Activated CD4-positive, alpha-beta T cell treated with anti-CD3 and anti-CD28 coated beads, Interleukin-2, amount 10 ng/mL, durations not matched to agents 7 days and 5 days (primary cell): Measurements from ENCODE around the gene SPDL1. TPM values are rescaled to one million over a fixed set of nuclear protein-coding genes. Genes with fewer than 3 reads are reported as not detected.
"Not testable (repeated sequence)": the region's sequence is repeated elsewhere in the genome, so short reads cannot be mapped to it uniquely, and the experiment has no call there.

Source experiments
- CTCF ChIA-PET: fragments of 350-600 bp; sonication (Branson Sonifier 250); formaldehyde crosslinking; loops from one replicate; lab custom pipeline; 2021; ENCODE audit warnings: antibody characterized with exemption; lab: Charles Lee
- POLR2A ChIA-PET: fragments of 350-600 bp; sonication (Branson Sonifier 250); formaldehyde crosslinking; loops from one replicate; lab custom pipeline; 2021; ENCODE audit warnings: antibody characterized with exemption; lab: Charles Lee
- DNase-seq: peaks from one replicate; pipeline ENCODE4 v3.0.0-alpha.2; 2020
- H3K27ac Mint-ChIP-seq: one replicate; pipeline ENCODE4 v1.8.0; 2021; ENCODE audit warnings: mild to moderate bottlenecking, moderate library complexity, mixed read lengths
- H3K27me3 Mint-ChIP-seq: one replicate; pipeline ENCODE4 v1.8.0; 2021; ENCODE audit warnings: mixed read lengths
- H3K36me3 Mint-ChIP-seq: one replicate; pipeline ENCODE4 v1.8.0; 2021; ENCODE audit warnings: low read depth, mixed read lengths
- H3K4me1 Mint-ChIP-seq: one replicate; pipeline ENCODE4 v1.8.0; 2021; ENCODE audit warnings: mixed read lengths
- H3K4me3 Mint-ChIP-seq: one replicate; pipeline ENCODE4 v1.8.0; 2021; ENCODE audit warnings: mild to moderate bottlenecking, moderate library complexity, mixed read lengths
- H3K9me3 Mint-ChIP-seq: one replicate; pipeline ENCODE4 v1.8.0; 2021; ENCODE audit warnings: mixed read lengths
- total RNA-seq, 2 experiments: library from RNA; stranded (reverse); gene quantifications; one replicate each; pipeline ENCODE4 v1.2.3, GENCODE V29; 2021

SPDL1 gene
- total RNA-seq, 2 experiments from 2014 or later: 45.7 to 60.0 TPM

GRCh38 chr5:169610606-169611005, 27.0 kb downstream of the SPDL1 start:
- H3K9me3 Mint-ChIP-seq: peaks cover 10% of the 10 kb centered on the region
- H3K4me1 Mint-ChIP-seq: no peaks in the 10 kb centered on the region
- peaks cover 12% of the 10 kb centered on the region for H3K36me3 Mint-ChIP-seq
- DNase-seq: no peak
- peaks cover 44% of the 10 kb centered on the region for H3K27me3 Mint-ChIP-seq
- H3K27ac Mint-ChIP-seq: no peak overlapping the region
- H3K4me3 Mint-ChIP-seq: no peak overlapping the region
- ChIA-PET CTCF (interaction anchor here (0.6 kb wide), 1 partner anchor 886 kb away, joined by 3 read pairs; no protein-coding TSS in a partner anchor), POLR2A (interaction anchor here (0.6 kb wide), 1 partner anchor 27 kb away, joined by 5 read pairs; the partner anchor contains the start of gene SPDL1)

- ChIA-PET POLR2A (no interaction called here), CTCF (no interaction called here)
- peaks cover 3% of the 10 kb centered on the region for H3K36me3 Mint-ChIP-seq
- H3K4me3 Mint-ChIP-seq: no peak overlapping the region
- no peak for DNase-seq
- peaks cover 45% of the 10 kb centered on the region for H3K27me3 Mint-ChIP-seq
- H3K4me1 Mint-ChIP-seq: no peaks in the 10 kb centered on the region
- no peak overlapping the region for H3K27ac Mint-ChIP-seq
- peaks cover 9% of the 10 kb centered on the region for H3K9me3 Mint-ChIP-seq
Observed at GRCh38 chr5:169615561-169615960, 32.0 kb downstream of the SPDL1 start.

GRCh38 chr5:169624307-169624706, 40.7 kb downstream of the SPDL1 start:
- CTCF ChIA-PET: interaction anchor here (0.9 kb wide), 1 partner anchor 23 kb away, joined by 4 read pairs; no protein-coding TSS in a partner anchor
- POLR2A ChIA-PET, H3K27ac Mint-ChIP-seq, DNase-seq, H3K36me3 Mint-ChIP-seq, H3K4me3 Mint-ChIP-seq, H3K4me1 Mint-ChIP-seq, H3K9me3 Mint-ChIP-seq: not testable (repeated sequence)
- H3K27me3 Mint-ChIP-seq: peaks cover 31% of the 10 kb centered on the region

- Mint-ChIP-seq H3K36me3 (peaks cover 2% of the 10 kb centered on the region), H3K27me3 (peaks cover 27% of the 10 kb centered on the region), H3K9me3 (peaks cover 3% of the 10 kb centered on the region), H3K4me1 (peaks cover 5% of the 10 kb centered on the region), H3K4me3 (no peak overlapping the region), H3K27ac (no peak overlapping the region)
- DNase-seq: no peak
- POLR2A ChIA-PET: no interaction called here
- CTCF ChIA-PET: no interaction called here
Observed at GRCh38 chr5:169626779-169627178, 43.2 kb downstream of the SPDL1 start.

GRCh38 chr5:169627551-169627950, 44.0 kb downstream of the SPDL1 start:
- ChIA-PET POLR2A (no interaction called here), CTCF (interaction anchor here (1.1 kb wide), 1 partner anchor 25 kb away, joined by 3 read pairs; no protein-coding TSS in a partner anchor)
- Mint-ChIP-seq H3K27ac (no peak overlapping the region), H3K4me3 (no peak overlapping the region), H3K9me3 (peaks cover 3% of the 10 kb centered on the region), H3K36me3 (peaks cover 2% of the 10 kb centered on the region), H3K4me1 (peaks cover 5% of the 10 kb centered on the region), H3K27me3 (peaks cover 31% of the 10 kb centered on the region)
- no peak for DNase-seq

- DNase-seq: no peak
- no peak overlapping the region for H3K27ac Mint-ChIP-seq
- H3K36me3 Mint-ChIP-seq: no peaks in the 10 kb centered on the region
- ChIA-PET POLR2A (no interaction called here), CTCF (interaction anchor here (1.1 kb wide), 1 partner anchor 23 kb away, joined by 3 read pairs; no protein-coding TSS in a partner anchor)
- H3K27me3 Mint-ChIP-seq: peaks cover 24% of the 10 kb centered on the region
- peaks cover 5% of the 10 kb centered on the region for H3K4me1 Mint-ChIP-seq
- H3K4me3 Mint-ChIP-seq: no peak overlapping the region
- no peaks in the 10 kb centered on the region for H3K9me3 Mint-ChIP-seq
Observed at GRCh38 chr5:169628892-169629291, 45.3 kb downstream of the SPDL1 start.

GRCh38 chr5:169629847-169630548, 46.4 kb downstream of the SPDL1 start:
- H3K4me1 Mint-ChIP-seq: peaks cover 5% of the 10 kb centered on the region
- CTCF ChIA-PET: no interaction called here
- DNase-seq: no peak

GRCh38 chr5:169631360-169631759, 47.8 kb downstream of the SPDL1 start:
- H3K9me3 Mint-ChIP-seq: peaks cover 5% of the 10 kb centered on the region

More at GRCh38 chr5:169629847-169630548, 46.4 kb downstream of the SPDL1 start:
- peaks cover 5% of the 10 kb centered on the region for H3K9me3 Mint-ChIP-seq
- no peak overlapping the region for H3K4me3 Mint-ChIP-seq
- no peak overlapping the region for H3K27ac Mint-ChIP-seq
- peaks cover 3% of the 10 kb centered on the region for H3K36me3 Mint-ChIP-seq
- H3K27me3 Mint-ChIP-seq: peaks cover 16% of the 10 kb centered on the region
- POLR2A ChIA-PET: no interaction called here

GRCh38 chr5:169632946-169633345, 49.4 kb downstream of the SPDL1 start:
- Mint-ChIP-seq H3K4me3 (no peak overlapping the region), H3K27ac (no peak overlapping the region), H3K4me1 (peaks cover 16% of the 10 kb centered on the region), H3K9me3 (peaks cover 5% of the 10 kb centered on the region), H3K27me3 (peaks cover 9% of the 10 kb centered on the region), H3K36me3 (peaks cover 4% of the 10 kb centered on the region)
- CTCF ChIA-PET: no interaction called here
- DNase-seq: no peak
- POLR2A ChIA-PET: no interaction called here

More at GRCh38 chr5:169631360-169631759, 47.8 kb downstream of the SPDL1 start:
- DNase-seq: no peak
- H3K4me3 Mint-ChIP-seq: no peak overlapping the region
- ChIA-PET POLR2A (no interaction called here), CTCF (interaction anchor here (0.6 to 1.4 kb wide), 3 partner anchors 44 to 363 kb away, joined by 3 to 4 read pairs (median 3); no protein-coding TSS in a partner anchor)
- H3K27me3 Mint-ChIP-seq: peaks cover 9% of the 10 kb centered on the region
- no peak overlapping the region for H3K27ac Mint-ChIP-seq
- H3K36me3 Mint-ChIP-seq: peaks cover 3% of the 10 kb centered on the region
- peaks cover 9% of the 10 kb centered on the region for H3K4me1 Mint-ChIP-seq

- CTCF ChIA-PET: interaction anchor here (0.7 to 0.8 kb wide), 2 partner anchors 12 to 25 kb away, joined by 3 read pairs; no protein-coding TSS in a partner anchor
- Mint-ChIP-seq H3K36me3 (peaks cover 21% of the 10 kb centered on the region), H3K4me1 (peaks cover 33% of the 10 kb centered on the region), H3K4me3 (no peak overlapping the region), H3K27ac (no peak overlapping the region), H3K9me3 (peaks cover 12% of the 10 kb centered on the region), H3K27me3 (peaks cover 9% of the 10 kb centered on the region)
- no peak for DNase-seq
- POLR2A ChIA-PET: no interaction called here
Observed at GRCh38 chr5:169634606-169635005, 51.0 kb downstream of the SPDL1 start.

- Mint-ChIP-seq H3K4me1 (peaks cover 39% of the 10 kb centered on the region), H3K36me3 (peaks cover 34% of the 10 kb centered on the region), H3K9me3 (peaks cover 20% of the 10 kb centered on the region), H3K27me3 (peaks cover 9% of the 10 kb centered on the region), H3K4me3 (peak overlapping the region; percentile 87), H3K27ac (peak overlapping the region; percentile 96)
- ChIA-PET POLR2A (no interaction called here), CTCF (interaction anchor here (1.0 kb wide), 1 partner anchor 62 kb away, joined by 3 read pairs; no protein-coding TSS in a partner anchor)
- no peak for DNase-seq
Observed at GRCh38 chr5:169635936-169636335, 52.4 kb downstream of the SPDL1 start.

- POLR2A ChIA-PET: interaction anchor here (1.8 kb wide), 1 partner anchor 12 kb away, joined by 8 read pairs; no protein-coding TSS in a partner anchor
- Mint-ChIP-seq H3K27me3 (peaks cover 9% of the 10 kb centered on the region), H3K36me3 (peaks cover 41% of the 10 kb centered on the region), H3K9me3 (peaks cover 20% of the 10 kb centered on the region), H3K27ac (peak overlapping the region; percentile 96), H3K4me3 (peak overlapping the region; percentile 87), H3K4me1 (peaks cover 45% of the 10 kb centered on the region)
- CTCF ChIA-PET: interaction anchor here (1.0 kb wide), 1 partner anchor 63 kb away, joined by 3 read pairs; no protein-coding TSS in a partner anchor
- DNase-seq: no peak
Observed at GRCh38 chr5:169636477-169637084, 53.0 kb downstream of the SPDL1 start.
